ENCODE data around the gene INSM2. TPM values are rescaled to one million over a fixed set of nuclear protein-coding genes. Genes with fewer than 3 reads are reported as not detected.

The INSM2 gene
- total RNA-seq, 1 donor from 2014 or later: not detected

GRCh38 chr14:35565871-35566464 lies 32.0 kb downstream of the INSM2 start:
- no peak overlapping the region for H3K4me3 ChIP-seq
- no peaks in the 10 kb centered on the region for H3K9me3 ChIP-seq
- H3K27me3 ChIP-seq (ENCODE audit: low read depth): no peaks in the 10 kb centered on the region
- no peak overlapping the region for H3K27ac ChIP-seq
- no peaks in the 10 kb centered on the region for H3K4me1 ChIP-seq
- ATAC-seq (no peak), DNase-seq (no peak)
- H3K36me3 ChIP-seq: no peaks in the 10 kb centered on the region
- TF ChIP-seq CTCF (IDR thresholded peaks at IDR 0.05): no peak
- intact Hi-C loops (cut with DNase I): no loop called here

- ATAC-seq (no peak), DNase-seq (no peak)
- H3K9me3 ChIP-seq: no peaks in the 10 kb centered on the region
- no peaks in the 10 kb centered on the region for H3K4me1 ChIP-seq
- H3K27me3 ChIP-seq (ENCODE audit: low read depth): no peaks in the 10 kb centered on the region
- no peak overlapping the region for H3K27ac ChIP-seq
- H3K36me3 ChIP-seq: peaks cover 7% of the 10 kb centered on the region
- no peak for TF ChIP-seq CTCF (IDR thresholded peaks at IDR 0.05)
- intact Hi-C loops (cut with DNase I): no loop called here
- no peak overlapping the region for H3K4me3 ChIP-seq
Observed at GRCh38 chr14:35571598-35571997, 37.6 kb downstream of the INSM2 start.

- no peaks in the 10 kb centered on the region for H3K9me3 ChIP-seq
Observed at GRCh38 chr14:35573911-35574310, 39.9 kb downstream of the INSM2 start.

GRCh38 chr14:35576260-35576659 lies 42.3 kb downstream of the INSM2 start:
- Histone ChIP-seq H3K9me3 (no peaks in the 10 kb centered on the region), H3K4me3 (no peak overlapping the region), H3K27me3 (ENCODE audit: low read depth) (no peaks in the 10 kb centered on the region), H3K27ac (no peak overlapping the region), H3K4me1 (no peaks in the 10 kb centered on the region), H3K36me3 (peaks cover 7% of the 10 kb centered on the region)
- ATAC-seq (no peak), DNase-seq (no peak)
- intact Hi-C loops (cut with DNase I): no loop called here
- no peak for TF ChIP-seq CTCF (IDR thresholded peaks at IDR 0.05)

More at GRCh38 chr14:35573911-35574310, 39.9 kb downstream of the INSM2 start:
- no peak overlapping the region for H3K27ac ChIP-seq
- DNase-seq: no peak
- no peak for ATAC-seq
- intact Hi-C loops (cut with DNase I): no loop called here
- no peaks in the 10 kb centered on the region for H3K4me1 ChIP-seq
- no peaks in the 10 kb centered on the region for H3K27me3 ChIP-seq (ENCODE audit: low read depth)
- no peak for TF ChIP-seq CTCF (IDR thresholded peaks at IDR 0.05)
- no peak overlapping the region for H3K4me3 ChIP-seq
- H3K36me3 ChIP-seq: peaks cover 7% of the 10 kb centered on the region

- DNase-seq (no peak), ATAC-seq (no peak)
- no peak overlapping the region for H3K4me3 ChIP-seq
- H3K4me1 ChIP-seq: no peaks in the 10 kb centered on the region
- H3K27me3 ChIP-seq (ENCODE audit: low read depth): no peaks in the 10 kb centered on the region
- peaks cover 7% of the 10 kb centered on the region for H3K36me3 ChIP-seq
- H3K9me3 ChIP-seq: no peaks in the 10 kb centered on the region
- TF ChIP-seq CTCF (IDR thresholded peaks at IDR 0.05): no peak
- H3K27ac ChIP-seq: no peak overlapping the region
- intact Hi-C loops (cut with DNase I): no loop called here
Observed at GRCh38 chr14:35576856-35577255, 42.9 kb downstream of the INSM2 start.

All from lower lobe of right lung (tissue), 2 donors.